Medulla oblongata (tissue), 1 donor: ENCODE data around the gene PLK2.
A peak's percentile ranks its signal among the peaks of the same experiment; 100 is the strongest.

Experiments used
- DNase-seq: peaks from one replicate; pipeline ENCODE4 v3.0.0-alpha.2; 2015; ENCODE audit errors: extremely low spot score

The PLK2 gene

DNA sequence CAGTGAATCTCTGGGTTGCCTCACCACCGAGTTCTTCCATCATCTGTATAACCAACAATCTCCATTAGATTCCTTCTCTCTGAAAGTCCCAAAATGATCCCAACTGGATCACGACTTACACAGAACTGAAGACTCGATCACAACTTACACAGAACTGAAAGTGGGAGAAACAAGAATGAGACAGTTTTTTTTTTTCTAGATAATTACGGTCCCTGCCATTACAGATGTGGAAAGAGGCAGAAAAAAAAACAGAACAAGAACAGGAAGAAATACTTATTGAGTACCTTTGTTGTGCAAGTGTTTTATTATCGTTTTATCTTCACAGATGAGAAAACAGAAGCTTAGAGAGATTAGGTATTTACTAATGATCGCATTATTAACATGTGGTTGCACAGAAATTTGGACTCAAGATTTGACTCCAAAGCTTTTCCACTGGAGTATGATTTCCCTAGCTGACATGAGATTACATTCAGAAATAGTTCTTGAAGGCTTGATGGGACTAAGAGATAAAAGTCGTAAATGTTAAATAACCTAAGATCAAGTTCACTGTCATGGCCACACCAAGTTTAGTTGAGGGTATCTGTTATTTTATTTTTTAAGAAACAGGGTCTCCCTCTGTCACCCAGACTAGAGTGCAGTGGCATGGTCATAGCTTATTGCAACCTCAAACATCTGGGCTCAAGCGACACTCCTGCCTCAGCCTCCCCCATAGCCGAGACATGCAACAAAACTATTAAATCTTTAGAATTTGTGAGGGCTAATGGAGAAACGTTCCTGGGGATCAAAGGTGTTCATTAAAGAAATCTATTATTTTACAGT is 8.9 kb downstream of the PLK2 start:
- no peak for DNase-seq

- no peak for DNase-seq
Measured at GRCh38 chr5:58450018-58450417, 9.9 kb downstream of the PLK2 start.

DNA sequence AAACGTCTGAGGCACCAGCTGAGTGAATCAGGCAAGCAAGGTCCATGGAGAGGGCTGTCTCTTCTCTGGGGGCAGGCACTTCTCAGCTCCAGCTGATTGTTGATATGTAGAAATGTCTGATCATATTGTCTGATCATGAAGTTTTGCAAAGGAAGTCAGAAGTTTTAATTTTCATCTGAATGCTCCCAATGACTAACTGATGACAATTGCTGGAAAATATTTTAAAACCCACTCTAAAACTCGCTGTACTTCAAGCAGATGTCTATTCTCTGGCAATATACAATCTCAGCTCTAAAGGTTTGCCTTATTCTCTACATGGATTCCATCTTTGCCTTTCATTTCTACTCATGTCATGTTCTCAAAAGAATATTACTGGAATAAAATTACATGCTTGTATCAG is 12.7 kb downstream of the PLK2 start:
- DNase-seq = no peak

DNA sequence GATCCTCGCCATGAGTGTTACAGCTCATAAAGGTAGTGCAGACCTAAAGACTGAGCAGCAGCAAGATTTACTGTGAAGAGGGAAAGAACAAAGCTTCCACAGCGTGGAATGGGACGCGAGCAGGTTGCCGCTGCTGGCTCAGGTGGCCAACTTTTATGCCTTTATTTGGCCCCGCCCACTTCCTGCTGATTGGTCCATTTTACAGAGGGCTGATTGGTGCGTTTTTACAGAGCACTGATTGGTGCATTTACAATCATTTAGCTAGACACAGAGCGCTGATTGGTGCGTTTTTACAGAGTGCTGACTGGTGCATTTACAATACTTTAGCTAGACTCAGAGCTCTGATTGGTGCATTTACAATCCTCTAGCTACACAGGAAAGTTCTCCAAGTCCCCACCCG is 13.9 kb downstream of the PLK2 start:
- DNase-seq = no peak

GRCh38 chr5:58444805-58445204 is 15.1 kb downstream of the PLK2 start:
- DNase-seq = no peak

DNA sequence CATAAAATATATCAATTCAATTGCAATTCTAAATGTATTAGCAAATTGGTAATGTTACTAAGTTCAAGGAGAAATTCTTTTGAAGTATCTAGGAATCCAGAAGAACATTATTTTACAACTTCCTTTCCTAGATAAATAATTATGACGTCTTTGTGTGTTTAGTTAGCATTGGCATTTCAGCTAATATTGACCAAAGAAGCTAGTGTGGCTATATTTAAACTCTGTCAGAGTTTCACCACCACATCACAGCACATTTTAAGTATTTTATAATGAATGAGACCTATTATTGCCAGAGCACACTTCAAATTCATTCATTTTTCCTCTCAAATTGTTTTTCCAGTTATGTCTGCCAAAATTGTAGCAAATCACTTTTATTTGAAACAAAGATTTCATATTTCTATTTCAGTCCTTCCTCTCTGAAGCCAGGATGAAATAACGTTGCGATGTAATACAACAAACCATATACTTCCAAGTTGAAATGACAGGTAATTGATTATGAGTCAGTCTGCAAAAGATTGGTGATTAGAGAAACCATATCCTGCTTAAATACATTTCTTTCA is 18.9 kb downstream of the PLK2 start:
- DNase-seq = no peak

DNA sequence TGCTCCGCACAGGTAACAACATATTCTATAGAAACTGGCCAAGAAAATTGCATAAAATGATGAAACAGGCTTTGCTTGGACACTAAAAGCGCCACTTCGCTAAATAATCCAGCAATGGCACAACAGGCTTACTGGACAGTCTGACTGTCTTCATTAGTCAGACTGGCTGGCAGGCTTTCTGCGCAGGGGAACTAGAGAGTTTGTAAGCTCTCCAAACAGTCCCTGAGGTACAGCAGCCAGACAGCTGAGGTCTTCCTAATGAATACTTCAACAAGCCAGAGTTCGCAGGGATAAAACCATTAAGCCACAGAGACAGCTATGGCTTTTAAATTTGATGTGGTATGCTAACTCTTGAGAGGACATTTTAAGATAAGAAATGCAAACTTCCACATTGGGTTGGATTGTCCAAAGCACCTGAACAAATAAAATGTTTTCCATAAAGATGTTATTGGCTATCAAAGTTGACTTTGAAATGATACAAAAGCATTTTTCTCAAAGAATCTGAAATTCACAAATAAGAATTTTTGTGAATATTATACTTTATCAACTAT is 20.7 kb downstream of the PLK2 start:
- DNase-seq = no peak

DNA sequence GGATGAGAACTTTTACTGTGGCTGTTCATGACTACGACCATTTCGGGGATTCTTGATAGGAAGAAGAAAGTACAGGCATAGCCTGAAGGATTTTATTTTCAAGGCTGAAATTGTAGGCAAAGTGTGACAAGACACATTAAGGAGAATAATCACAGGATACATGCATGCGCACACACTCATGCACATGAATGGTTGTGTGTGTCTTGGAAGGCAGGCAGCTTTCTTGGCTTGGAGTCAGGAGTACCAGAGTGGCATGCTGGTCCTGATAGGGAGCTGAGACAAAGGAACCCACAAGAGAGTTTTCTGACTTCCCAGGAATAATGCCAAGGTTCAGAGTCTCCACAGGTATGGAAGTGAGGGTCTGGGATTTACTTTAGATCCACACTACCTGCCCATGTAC is 22.2 kb downstream of the PLK2 start:
- DNase-seq = no peak

GRCh38 chr5:58431832-58432231 is 28.1 kb downstream of the PLK2 start:
- DNase-seq = no peak

GRCh38 chr5:58412932-58413331 is 47.0 kb downstream of the PLK2 start:
- DNase-seq = no peak

- no peak for DNase-seq
Measured at GRCh38 chr5:58412081-58412480, 47.8 kb downstream of the PLK2 start.

DNA sequence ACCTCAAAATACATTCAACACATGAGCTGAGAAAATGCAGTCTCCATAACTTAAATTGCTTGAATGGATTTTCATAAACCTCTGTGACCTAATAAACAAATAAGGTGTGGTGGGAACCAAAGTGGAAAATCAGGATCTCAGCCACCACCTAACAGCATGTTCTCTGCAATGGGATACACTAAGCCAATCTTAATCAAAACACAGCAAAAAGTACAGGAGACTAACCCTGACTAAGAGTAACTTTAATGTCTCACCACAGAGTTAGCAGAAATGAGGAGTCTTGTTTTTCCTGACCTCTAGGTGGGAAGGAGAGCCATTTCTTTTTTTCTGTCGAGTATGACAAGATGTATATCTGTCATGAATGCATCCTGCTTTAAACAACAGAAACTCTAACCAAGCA is 48.5 kb downstream of the PLK2 start:
- no peak for DNase-seq

DNA sequence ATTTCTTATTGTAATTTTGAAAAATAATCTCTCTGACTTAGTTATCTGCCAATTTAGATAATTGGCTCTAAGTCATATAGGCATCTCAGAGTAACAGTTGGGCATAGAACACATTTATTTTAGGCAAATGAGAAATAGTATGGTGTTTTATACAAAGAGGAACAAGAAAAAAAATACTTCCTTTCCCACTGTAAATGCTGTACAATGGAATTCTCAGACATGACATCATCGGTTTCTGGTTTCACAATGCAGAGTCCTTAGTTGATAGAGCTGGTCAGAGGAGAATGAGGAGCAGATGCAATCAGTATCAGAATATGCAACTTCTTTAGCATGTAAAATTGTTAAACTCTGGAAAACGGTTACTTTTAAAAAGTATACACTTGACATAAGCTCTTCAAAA is 49.4 kb downstream of the PLK2 start:
- DNase-seq = peak; percentile 22

DNA sequence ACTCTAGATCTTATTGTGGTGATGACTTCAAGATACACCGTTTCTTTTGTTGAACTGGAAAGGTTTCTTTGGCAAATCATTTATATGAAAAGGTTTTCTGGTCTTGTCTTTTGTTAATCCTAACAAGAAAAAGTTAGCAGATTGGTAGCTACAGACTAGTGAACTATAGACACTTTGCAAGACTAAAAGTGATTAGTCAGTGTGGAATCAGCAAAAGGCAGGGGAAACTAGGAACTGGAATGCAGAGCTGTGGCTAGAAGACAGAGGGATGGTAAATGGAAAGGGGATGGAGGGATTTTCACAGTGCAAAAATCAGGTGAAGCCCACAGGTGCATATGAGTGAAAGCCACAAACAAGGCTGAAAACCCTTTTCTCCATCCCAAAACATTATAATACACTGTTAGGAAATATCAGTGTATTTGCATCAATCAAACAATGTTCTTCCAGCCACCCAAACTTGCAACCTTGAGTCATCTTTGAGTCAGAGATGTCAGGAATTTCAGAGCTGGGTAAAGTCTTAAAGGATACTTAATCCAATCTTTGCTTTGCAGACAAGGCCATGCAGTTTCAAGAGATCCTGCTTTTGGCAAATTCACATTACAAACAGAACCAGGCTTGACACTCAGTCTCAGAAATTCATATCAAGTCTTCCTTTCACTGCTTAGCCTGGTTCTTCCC is 52.7 kb downstream of the PLK2 start:
- DNase-seq = no peak

GRCh38 chr5:58406394-58406793 is 53.5 kb downstream of the PLK2 start:
- no peak for DNase-seq

GRCh38 chr5:58405175-58405574 is 54.7 kb downstream of the PLK2 start:
- no peak for DNase-seq

DNA sequence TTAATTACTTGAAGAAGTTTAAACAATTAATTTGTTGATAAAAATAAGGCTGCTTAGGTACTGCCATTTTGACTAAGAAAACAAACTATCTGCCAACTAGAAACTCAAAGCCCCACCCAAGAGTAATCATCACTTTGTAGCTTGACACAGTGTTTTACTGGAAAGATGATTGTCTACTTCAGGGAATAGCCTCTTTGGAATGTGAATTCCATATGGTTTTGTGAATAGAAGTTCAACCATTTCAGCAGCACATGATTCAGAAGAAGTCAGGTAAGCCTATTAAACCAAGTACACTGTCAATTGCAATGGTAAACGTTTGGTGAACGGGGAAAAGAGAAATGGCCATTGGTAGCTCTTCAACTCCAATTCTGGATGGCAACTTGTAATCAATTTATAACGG is 55.2 kb downstream of the PLK2 start:
- DNase-seq = no peak
